Measurements from ENCODE around the gene RIPK4.

Gene RIPK4

DNA sequence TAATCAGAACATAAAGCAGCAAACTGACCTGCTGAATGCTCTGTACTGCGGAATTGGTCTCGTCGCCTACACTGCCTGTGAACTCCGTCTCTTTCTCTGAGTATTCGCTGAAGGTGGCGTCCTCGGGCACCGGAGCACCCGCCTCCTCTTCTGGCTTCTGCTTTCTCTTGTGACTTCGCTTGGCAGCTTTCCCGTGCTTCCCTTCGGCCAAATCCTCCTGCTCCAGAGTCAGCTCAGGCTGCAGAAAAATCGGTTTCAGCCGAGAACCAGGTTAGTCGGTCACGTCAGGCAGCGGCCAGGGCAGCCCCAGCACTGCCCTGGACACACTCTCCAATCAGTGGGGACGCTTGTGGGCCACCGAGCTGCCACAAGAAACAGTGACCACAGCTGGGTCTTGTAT is 35.8 kb upstream of the RIPK4 start:
- TF ChIP-seq, protein P1, sequence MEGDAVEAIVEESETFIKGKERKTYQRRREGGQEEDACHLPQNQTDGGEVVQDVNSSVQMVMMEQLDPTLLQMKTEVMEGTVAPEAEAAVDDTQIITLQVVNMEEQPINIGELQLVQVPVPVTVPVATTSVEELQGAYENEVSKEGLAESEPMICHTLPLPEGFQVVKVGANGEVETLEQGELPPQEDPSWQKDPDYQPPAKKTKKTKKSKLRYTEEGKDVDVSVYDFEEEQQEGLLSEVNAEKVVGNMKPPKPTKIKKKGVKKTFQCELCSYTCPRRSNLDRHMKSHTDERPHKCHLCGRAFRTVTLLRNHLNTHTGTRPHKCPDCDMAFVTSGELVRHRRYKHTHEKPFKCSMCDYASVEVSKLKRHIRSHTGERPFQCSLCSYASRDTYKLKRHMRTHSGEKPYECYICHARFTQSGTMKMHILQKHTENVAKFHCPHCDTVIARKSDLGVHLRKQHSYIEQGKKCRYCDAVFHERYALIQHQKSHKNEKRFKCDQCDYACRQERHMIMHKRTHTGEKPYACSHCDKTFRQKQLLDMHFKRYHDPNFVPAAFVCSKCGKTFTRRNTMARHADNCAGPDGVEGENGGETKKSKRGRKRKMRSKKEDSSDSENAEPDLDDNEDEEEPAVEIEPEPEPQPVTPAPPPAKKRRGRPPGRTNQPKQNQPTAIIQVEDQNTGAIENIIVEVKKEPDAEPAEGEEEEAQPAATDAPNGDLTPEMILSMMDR (conservative IDR thresholded peaks at IDR 0.05; ENCODE audit: low read depth, low read length): no peak
- H3K4me3 ChIP-seq (ENCODE audit: low read length): no peak overlapping the region

DNA sequence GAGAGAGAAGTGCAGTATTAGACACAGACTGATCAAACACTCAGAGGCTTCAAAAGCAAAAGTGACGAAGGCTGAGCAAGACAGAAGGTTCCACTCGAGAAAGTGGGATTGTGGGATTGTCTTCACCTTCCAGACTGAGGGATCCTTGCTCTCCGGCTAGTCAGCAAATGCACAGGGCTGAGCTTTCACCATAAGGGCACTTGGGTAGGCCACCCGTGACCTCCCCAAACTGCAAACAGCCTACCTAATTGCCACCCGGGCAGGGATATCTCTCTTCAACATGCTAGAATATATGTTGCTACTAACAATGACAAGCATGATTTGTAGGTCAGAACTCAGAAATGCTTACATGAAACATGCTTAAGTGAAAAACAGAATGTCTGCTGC is 35.3 kb upstream of the RIPK4 start:
- no peak for DNase-seq (ENCODE audit: low read depth)
- no peak overlapping the region for H3K4me3 ChIP-seq (ENCODE audit: low read length)
- TF ChIP-seq, protein P1 (conservative IDR thresholded peaks at IDR 0.05; ENCODE audit: low read depth, low read length): no peak

More for the DNA sequence above, 35.8 kb upstream of the RIPK4 start:
- peak; percentile 34 for DNase-seq (ENCODE audit: low read depth)

DNA sequence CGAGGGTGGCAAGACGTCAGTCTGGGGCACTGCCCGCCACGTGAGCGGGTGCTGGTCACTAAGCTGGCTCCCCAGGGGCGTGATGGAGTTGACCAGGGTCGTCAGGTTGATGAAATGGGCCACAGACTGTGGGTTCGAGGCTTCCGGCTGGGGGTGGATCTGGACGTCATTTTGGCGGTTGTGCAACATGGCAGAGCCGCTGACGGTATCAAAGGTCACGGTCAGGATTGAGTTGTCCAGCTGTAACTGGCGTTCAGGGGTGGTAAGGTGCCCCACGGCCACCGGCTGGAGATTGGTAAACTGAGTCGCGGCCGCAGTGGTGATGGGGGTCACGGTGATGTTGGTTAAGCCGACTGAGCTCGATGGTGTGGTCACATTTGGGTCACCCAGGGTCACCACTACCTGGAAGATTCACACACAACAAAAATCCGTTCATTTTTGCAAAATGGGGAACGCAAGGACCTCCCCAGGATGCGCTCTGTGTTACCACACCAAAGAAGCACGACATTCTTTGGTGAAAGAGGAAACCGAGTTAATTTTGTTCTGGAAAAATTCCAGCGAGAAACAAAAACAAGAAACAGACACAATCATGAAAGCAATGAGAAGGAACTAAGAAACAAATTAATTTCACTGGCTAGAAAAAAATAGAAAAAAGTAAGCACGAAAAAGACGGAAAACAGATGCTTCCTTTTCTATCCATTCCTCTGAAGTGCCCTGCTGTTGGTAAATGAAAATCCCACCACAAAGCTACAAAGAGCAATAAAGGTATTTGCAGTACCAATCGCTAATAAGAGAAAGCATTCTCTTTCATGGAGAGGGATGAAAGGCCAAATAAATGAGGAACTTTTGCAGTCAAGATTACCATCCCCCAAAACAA is 34.7 kb upstream of the RIPK4 start:
- no peak overlapping the region for H3K4me3 ChIP-seq (ENCODE audit: low read length)
- DNase-seq (ENCODE audit: low read depth): no peak
- TF ChIP-seq, protein P1 (conservative IDR thresholded peaks at IDR 0.05; ENCODE audit: low read depth, low read length): no peak

DNA sequence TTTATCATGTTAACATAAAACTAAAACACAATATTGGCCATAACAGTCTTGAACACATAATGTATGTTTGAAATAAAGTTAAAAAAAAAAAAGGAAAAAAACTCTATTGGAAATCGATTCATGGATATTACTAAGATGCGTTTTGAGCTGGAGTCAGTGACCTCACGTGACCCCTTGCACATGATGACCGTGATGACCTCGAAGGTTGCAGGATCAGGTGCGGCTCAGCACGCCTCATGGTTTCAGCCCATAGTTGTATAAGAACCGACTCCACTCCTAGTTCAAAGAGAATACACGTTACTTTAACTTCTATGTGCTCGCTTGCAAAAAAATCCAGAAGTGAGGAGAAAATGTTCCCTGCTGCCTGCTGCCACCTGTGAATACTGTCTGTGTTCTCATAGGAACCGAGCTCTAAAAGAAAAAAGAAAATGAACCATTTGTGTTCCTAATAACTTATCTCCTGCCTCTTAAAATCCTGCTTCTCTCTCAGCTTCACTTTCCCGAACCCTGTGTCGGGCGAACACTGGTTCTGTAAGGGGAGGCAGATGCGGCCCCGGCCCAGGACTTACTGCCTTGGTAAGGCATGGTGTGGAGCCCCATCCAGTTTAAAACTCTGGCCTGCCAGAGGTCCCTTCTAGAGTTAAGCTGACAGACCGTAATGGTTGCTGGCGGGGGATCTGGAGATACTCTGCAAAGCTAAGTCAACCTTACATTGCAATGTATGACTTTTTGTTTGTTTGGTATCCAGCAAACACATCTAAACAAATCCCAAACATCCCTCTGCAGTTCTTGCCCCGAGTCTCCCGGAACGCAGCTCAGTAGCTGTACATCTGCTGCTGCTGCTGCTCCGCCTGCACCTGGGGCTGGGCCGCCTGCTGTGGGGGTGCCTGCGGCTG is 33.8 kb upstream of the RIPK4 start:
- TF ChIP-seq, protein P1 (conservative IDR thresholded peaks at IDR 0.05; ENCODE audit: low read depth, low read length): no peak
- DNase-seq (ENCODE audit: low read depth): no peak
- H3K4me3 ChIP-seq (ENCODE audit: low read length): no peak overlapping the region

DNA sequence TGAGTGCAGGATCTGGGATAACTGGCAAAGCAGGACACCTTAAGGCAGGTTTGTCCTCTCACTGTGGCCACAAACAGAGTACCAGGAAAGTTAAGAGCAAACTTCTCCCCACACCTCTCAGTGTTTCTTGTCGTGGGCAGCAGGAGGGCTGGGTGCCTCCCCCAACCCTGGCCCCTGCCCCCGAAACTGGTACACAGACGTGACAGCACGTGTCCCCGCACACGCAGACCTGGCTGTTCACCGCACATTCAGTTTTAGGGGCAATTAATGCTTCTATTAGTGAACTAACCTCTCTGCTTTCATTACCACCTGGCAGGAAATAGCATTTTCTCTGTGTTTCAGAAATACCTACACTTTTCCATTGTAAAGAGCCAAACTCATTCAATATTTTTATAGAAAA is 32.9 kb upstream of the RIPK4 start:
- DNase-seq (ENCODE audit: low read depth): no peak
- no peak overlapping the region for H3K4me3 ChIP-seq (ENCODE audit: low read length)
- TF ChIP-seq, protein P1 (conservative IDR thresholded peaks at IDR 0.05; ENCODE audit: low read depth, low read length): no peak

DNA sequence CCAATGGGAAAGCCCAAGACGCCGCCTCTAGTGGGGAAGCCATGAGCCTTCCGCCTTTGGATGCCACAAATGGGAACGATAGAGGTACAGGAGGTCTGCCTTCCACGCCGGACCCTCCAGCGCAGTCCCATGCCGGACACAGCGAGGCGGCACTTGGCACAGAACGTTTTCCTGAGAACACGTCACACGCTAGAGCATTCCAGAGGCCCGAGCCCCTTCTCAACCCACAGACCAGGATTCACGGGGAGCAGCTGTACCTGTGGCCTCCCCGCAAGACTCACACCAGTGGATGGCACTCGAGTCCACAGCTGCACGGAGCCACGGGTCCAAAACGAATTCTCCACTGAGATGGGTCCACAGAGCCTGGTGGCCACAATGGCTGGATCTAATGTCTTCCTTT is 31.5 kb upstream of the RIPK4 start:
- TF ChIP-seq, protein P1 (conservative IDR thresholded peaks at IDR 0.05; ENCODE audit: low read depth, low read length): no peak
- DNase-seq (ENCODE audit: low read depth): no peak
- H3K4me3 ChIP-seq (ENCODE audit: low read length): no peak overlapping the region
